ENCODE data around the gene FAM25G.

Gene FAM25G

GRCh38 chr10:47453141-47454007, 38.1 kb downstream of the FAM25G start:
- POLR2A ChIA-PET, result no interaction called here
- TF ChIP-seq L3MBTL2 (conservative IDR thresholded peaks at IDR 0.05) (no peak), SP1 (IDR thresholded peaks at IDR 0.05) (no peak), ZNF384 (IDR thresholded peaks at IDR 0.05) (no peak), BHLHE40 (IDR thresholded peaks at IDR 0.05; ENCODE audit: borderline replicate concordance) (no peak), PKNOX1 (IDR thresholded peaks at IDR 0.05) (no peak), HDGF (IDR thresholded peaks at IDR 0.05; ENCODE audit: borderline replicate concordance) (no peak), CTBP1 (IDR thresholded peaks at IDR 0.05; ENCODE audit: borderline replicate concordance) (no peak), ARNT (IDR thresholded peaks at IDR 0.05) (no peak), ELF4 (IDR thresholded peaks at IDR 0.05) (no peak), LEF1 (IDR thresholded peaks at IDR 0.05; ENCODE audit: borderline replicate concordance) (no peak), TARDBP (IDR thresholded peaks at IDR 0.05) (no peak), NFRKB (IDR thresholded peaks at IDR 0.05) (no peak), FOXA1 (IDR thresholded peaks at IDR 0.05) (no peak), SUZ12 (IDR thresholded peaks at IDR 0.05) (no peak), FOXK2 (IDR thresholded peaks at IDR 0.05) (no peak), FOXM1 (IDR thresholded peaks at IDR 0.05; ENCODE audit: borderline replicate concordance) (no peak)
- CTCF ChIA-PET, result no interaction called here
- no peak for DNase-seq (ENCODE audit: extremely low spot score)

GRCh38 chr10:47452495-47453140, 38.9 kb downstream of the FAM25G start:
- TF ChIP-seq NFRKB (IDR thresholded peaks at IDR 0.05) (no peak), SP1 (IDR thresholded peaks at IDR 0.05) (no peak), CTBP1 (IDR thresholded peaks at IDR 0.05; ENCODE audit: borderline replicate concordance) (no peak), TARDBP (IDR thresholded peaks at IDR 0.05) (no peak), ZNF384 (IDR thresholded peaks at IDR 0.05) (no peak)
- DNase-seq (ENCODE audit: extremely low spot score), result no peak
- ChIA-PET POLR2A (no interaction called here), CTCF (no interaction called here)

GRCh38 chr10:47451998-47452494, 39.5 kb downstream of the FAM25G start:
- ChIA-PET CTCF (no interaction called here), POLR2A (no interaction called here)
- no peak for DNase-seq (ENCODE audit: extremely low spot score)
- TF ChIP-seq LEF1 (IDR thresholded peaks at IDR 0.05; ENCODE audit: borderline replicate concordance), result no peak

GRCh38 chr10:47451273-47451997, 40.1 kb downstream of the FAM25G start:
- TF ChIP-seq LEF1 (IDR thresholded peaks at IDR 0.05; ENCODE audit: borderline replicate concordance) (no peak), FOXM1 (IDR thresholded peaks at IDR 0.05; ENCODE audit: borderline replicate concordance) (no peak), NFRKB (IDR thresholded peaks at IDR 0.05) (no peak), L3MBTL2 (conservative IDR thresholded peaks at IDR 0.05) (no peak), PKNOX1 (IDR thresholded peaks at IDR 0.05) (no peak), TARDBP (IDR thresholded peaks at IDR 0.05) (no peak), SP1 (IDR thresholded peaks at IDR 0.05) (no peak), CTBP1 (IDR thresholded peaks at IDR 0.05; ENCODE audit: borderline replicate concordance) (no peak), ZNF384 (IDR thresholded peaks at IDR 0.05) (no peak), FOXK2 (IDR thresholded peaks at IDR 0.05) (no peak)
- ChIA-PET CTCF (no interaction called here), POLR2A (no interaction called here)
- no peak for DNase-seq (ENCODE audit: extremely low spot score)

- no peak for DNase-seq (ENCODE audit: extremely low spot score)
- POLR2A ChIA-PET, result no interaction called here
- TF ChIP-seq HDGF (IDR thresholded peaks at IDR 0.05; ENCODE audit: borderline replicate concordance), result no peak
- TF ChIP-seq ARNT (IDR thresholded peaks at IDR 0.05), result no peak
- no peak for TF ChIP-seq PKNOX1 (IDR thresholded peaks at IDR 0.05)
- no peak for TF ChIP-seq ZNF384 (IDR thresholded peaks at IDR 0.05)
- no peak for TF ChIP-seq BHLHE40 (IDR thresholded peaks at IDR 0.05; ENCODE audit: borderline replicate concordance)
- TF ChIP-seq SP1 (IDR thresholded peaks at IDR 0.05), result no peak
- TF ChIP-seq LEF1 (IDR thresholded peaks at IDR 0.05; ENCODE audit: borderline replicate concordance), result no peak
- TF ChIP-seq SUZ12 (IDR thresholded peaks at IDR 0.05), result no peak
- TF ChIP-seq FOXK2 (IDR thresholded peaks at IDR 0.05), result no peak
- no peak for TF ChIP-seq ELF4 (IDR thresholded peaks at IDR 0.05)
- TF ChIP-seq NFRKB (IDR thresholded peaks at IDR 0.05), result no peak
- no peak for TF ChIP-seq CTBP1 (IDR thresholded peaks at IDR 0.05; ENCODE audit: borderline replicate concordance)
- no peak for TF ChIP-seq L3MBTL2 (conservative IDR thresholded peaks at IDR 0.05)
- no peak for TF ChIP-seq FOXM1 (IDR thresholded peaks at IDR 0.05; ENCODE audit: borderline replicate concordance)
- TF ChIP-seq TARDBP (IDR thresholded peaks at IDR 0.05), result no peak
- TF ChIP-seq FOXA1 (IDR thresholded peaks at IDR 0.05), result no peak
- CTCF ChIA-PET, result interaction anchor here (0.7 kb wide), 1 partner anchor 110 kb away, joined by 3 read pairs; no protein-coding TSS in a partner anchor
These were observed 41.1 kb downstream of the FAM25G start for GRCh38 chr10:47450442-47450841.

All from HEK293T (cell line).